Measurements from ENCODE around the gene MYL5.

MYL5 gene

DNA sequence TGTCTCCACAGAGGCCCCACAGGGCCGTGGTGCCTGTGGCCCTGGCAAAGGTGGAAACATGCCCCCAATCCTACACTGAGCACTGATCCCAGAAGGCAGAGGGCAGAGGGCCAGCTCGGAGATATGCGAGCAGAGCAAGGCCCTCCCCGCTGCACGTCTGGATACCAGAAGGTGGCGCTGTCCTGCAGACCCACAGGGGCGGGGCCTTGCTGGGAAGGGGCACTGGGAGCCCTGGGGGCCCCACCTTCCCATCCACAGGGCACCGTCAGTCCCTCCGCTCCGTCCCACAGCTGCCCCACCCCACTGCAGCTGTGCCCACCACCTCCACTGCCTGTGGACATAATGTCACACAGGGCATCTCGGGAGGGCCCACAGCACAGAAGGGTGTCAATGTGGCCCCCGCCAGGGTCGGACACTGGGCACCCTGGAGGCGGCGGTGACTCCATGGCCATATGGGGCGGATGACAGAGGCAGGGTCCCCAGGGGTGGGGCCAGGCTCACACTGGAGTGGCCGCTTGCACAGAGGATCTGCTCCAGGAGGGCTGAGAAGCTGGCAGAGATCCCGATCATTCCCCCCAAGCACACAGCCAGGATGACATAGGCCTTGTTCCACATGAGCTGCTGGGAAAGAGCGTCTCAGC, 9.8 kb downstream of the MYL5 start:
- no peak for DNase-seq (ENCODE audit: low read depth, low spot score)
- H3K36me3 ChIP-seq (ENCODE audit: insufficient read depth, low read length) = no peaks in the 10 kb centered on the region
- H3K4me3 ChIP-seq = no peak overlapping the region
- TF ChIP-seq FOXP2 (optimal IDR thresholded peaks at IDR 0.05; ENCODE audit: control extremely low read depth, extremely low read length, insufficient read depth) (no peak), POLR2AphosphoS5 (IDR thresholded peaks at IDR 0.05; ENCODE audit: borderline replicate concordance, low read depth, low read length) (no peak), EZH2 (IDR thresholded peaks at IDR 0.05) (no peak)
- no peak overlapping the region for H3K27ac ChIP-seq
- H3K9me3 ChIP-seq (ENCODE audit: low read depth, low read length) = no peaks in the 10 kb centered on the region
- H3K9ac ChIP-seq (ENCODE audit: insufficient read length) = no peak overlapping the region

DNA sequence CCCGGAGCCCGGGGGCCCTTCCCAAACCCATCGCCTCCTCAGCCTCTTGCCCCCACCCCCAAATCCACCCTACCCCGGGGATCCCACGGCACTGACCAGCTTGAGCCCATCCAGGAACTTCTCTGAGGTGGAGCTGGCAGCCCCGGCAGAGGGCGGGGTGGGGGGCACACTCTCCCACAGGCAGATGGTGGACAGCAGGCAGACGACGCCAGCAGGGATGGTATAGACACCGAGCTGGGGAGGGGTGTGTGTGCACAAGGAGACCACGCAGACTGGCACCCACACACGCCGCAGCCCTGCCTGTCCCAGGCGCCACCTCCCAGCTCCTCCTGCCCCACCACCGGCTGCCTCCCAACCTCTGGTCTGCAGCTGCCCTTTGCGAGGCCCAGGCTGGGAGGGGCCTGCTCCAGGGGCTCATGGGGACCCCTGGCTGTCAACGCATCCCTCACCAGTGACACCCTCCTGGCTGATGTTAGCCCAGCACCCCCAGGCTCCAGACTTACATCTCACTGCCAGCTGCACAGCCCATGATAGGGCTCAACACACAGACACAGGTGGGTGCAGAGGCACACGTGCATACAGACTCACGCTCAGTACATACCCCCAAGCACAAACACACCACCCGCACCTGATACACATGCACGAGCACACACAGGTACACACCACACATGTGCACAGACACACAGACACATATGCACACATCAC, 10.4 kb downstream of the MYL5 start:
- H3K9me3 ChIP-seq (ENCODE audit: low read depth, low read length) = no peaks in the 10 kb centered on the region
- H3K9ac ChIP-seq (ENCODE audit: insufficient read length) = no peak overlapping the region
- no peak overlapping the region for H3K27ac ChIP-seq
- H3K4me3 ChIP-seq = no peak overlapping the region
- no peak for DNase-seq (ENCODE audit: low read depth, low spot score)
- TF ChIP-seq EZH2 (IDR thresholded peaks at IDR 0.05) (no peak), POLR2AphosphoS5 (IDR thresholded peaks at IDR 0.05; ENCODE audit: borderline replicate concordance, low read depth, low read length) (no peak), FOXP2 (optimal IDR thresholded peaks at IDR 0.05; ENCODE audit: control extremely low read depth, extremely low read length, insufficient read depth) (no peak)
- no peaks in the 10 kb centered on the region for H3K36me3 ChIP-seq (ENCODE audit: insufficient read depth, low read length)

DNA sequence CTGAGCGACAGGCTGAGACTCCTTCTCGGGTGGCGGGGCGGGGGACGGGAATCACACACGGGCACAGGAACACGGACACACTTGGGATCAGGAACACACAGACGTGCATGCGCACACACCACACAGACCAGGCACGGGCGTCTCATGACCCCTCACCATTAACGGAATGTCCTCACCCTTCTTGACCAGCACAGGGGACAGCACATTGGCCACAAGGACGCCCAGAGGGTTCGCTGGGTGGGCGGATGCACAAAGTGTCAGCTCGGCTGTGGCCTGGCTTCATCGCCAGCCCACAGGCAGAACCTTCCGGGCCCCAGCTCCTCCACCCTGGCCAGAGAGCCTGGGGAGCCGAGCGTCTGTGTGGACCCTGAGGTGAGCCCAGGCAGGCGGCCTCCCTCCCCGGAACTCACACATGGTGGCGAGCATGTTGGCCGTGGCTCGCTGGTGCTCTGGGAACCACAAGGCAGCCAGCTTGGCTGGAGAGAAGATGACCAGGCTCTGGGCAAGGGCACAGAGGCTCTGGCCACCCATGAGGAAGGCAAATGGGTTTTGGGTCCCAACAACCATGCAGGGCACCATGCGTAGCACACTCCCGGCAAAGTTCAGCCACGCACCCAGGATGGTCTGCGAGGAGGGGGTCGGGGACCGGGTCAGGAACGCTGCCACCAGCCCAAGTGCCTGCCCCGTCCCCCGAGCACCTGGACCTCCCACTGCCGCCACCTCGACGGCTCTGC, 11.5 kb downstream of the MYL5 start:
- H3K36me3 ChIP-seq (ENCODE audit: insufficient read depth, low read length) = no peaks in the 10 kb centered on the region
- no peak overlapping the region for H3K27ac ChIP-seq
- no peak overlapping the region for H3K9ac ChIP-seq (ENCODE audit: insufficient read length)
- TF ChIP-seq EZH2 (IDR thresholded peaks at IDR 0.05) = no peak
- TF ChIP-seq POLR2AphosphoS5 (IDR thresholded peaks at IDR 0.05; ENCODE audit: borderline replicate concordance, low read depth, low read length) = no peak
- no peaks in the 10 kb centered on the region for H3K9me3 ChIP-seq (ENCODE audit: low read depth, low read length)
- no peak for DNase-seq (ENCODE audit: low read depth, low spot score)
- no peak overlapping the region for H3K4me3 ChIP-seq

DNA sequence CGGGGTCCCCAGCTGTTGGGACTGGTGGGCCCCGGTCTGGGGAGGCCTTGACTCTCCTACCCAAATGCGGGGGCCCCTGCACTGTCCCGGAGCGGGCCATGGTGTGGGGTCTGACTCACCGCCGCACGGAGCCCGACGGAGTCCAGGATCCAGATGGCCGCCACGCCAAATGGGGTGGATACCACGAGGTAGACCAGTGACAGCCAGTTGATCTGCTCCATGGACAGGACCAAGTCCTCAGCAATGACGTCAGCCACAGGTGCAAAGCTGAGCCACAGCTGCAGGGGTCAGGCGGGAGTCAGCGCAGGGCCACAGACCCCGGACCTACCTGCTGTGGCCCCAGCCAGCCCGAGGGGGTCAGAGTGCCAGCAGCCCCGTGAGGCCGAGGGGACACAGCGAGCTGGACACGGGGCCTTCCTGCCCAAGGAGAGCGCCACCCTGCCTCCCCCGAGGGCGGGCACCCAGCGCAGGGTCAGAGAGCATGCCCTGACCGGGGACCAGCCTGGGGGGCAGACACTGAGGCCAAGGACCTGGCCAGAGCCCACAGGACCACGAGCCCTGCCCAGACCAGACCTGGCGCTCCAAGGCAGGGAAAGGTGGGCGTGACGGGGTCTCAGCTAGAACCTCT, 12.2 kb downstream of the MYL5 start:
- TF ChIP-seq POLR2AphosphoS5 (IDR thresholded peaks at IDR 0.05; ENCODE audit: borderline replicate concordance, low read depth, low read length) = no peak
- TF ChIP-seq FOXP2 (optimal IDR thresholded peaks at IDR 0.05; ENCODE audit: control extremely low read depth, extremely low read length, insufficient read depth) = no peak
- TF ChIP-seq EZH2 (IDR thresholded peaks at IDR 0.05) = no peak
- no peaks in the 10 kb centered on the region for H3K36me3 ChIP-seq (ENCODE audit: insufficient read depth, low read length)
- no peak for DNase-seq (ENCODE audit: low read depth, low spot score)
- no peak overlapping the region for H3K4me3 ChIP-seq
- no peak overlapping the region for H3K9ac ChIP-seq (ENCODE audit: insufficient read length)
- H3K9me3 ChIP-seq (ENCODE audit: low read depth, low read length) = no peaks in the 10 kb centered on the region
- H3K27ac ChIP-seq = no peak overlapping the region

DNA sequence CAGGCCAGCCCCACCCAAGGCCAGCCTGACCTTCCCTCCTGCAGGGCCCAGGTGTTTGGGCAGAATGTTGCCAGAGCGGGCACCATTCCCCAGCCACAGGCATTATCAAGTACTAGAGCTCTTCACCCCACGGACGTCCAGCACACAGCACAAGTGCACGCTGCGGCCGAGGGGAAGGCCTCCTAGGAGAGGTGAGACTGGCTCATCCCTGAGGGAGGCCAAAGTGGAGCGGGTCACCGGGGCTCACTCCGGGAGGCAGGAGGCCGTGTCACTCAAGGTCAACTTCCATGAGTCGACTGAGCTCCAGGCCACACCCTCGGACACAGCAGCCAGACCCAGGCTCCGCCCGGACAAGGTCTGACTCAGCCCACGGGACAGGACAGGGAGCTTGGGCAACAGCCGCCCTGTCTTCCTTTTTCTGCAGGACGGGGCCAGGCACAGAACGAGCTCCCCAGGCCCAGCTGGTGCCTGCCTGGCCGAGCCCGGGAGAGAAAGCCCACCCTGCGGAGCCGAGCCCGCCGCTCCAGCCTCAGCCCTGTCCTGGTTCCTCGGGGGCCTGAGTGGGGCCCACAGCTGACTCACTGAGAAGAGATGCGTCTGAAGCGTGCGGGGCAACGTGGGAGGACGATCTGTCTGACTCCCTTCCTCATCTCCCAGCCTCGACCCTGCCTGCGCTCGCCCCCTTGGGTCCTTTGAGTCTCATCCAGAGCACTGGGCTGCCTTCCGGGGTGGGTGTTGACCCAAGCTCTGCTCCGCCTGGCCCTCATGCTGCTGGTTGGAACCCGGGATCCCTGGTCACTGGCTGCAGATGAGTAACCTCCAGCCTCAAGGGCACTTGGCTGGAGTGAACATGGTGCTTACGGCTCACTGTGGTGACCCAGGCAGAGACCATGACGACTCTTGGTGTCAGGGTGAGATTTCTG, 13.0 kb downstream of the MYL5 start:
- no peaks in the 10 kb centered on the region for H3K36me3 ChIP-seq (ENCODE audit: insufficient read depth, low read length)
- H3K4me3 ChIP-seq = no peak overlapping the region
- no peak for TF ChIP-seq POLR2AphosphoS5 (IDR thresholded peaks at IDR 0.05; ENCODE audit: borderline replicate concordance, low read depth, low read length)
- no peaks in the 10 kb centered on the region for H3K9me3 ChIP-seq (ENCODE audit: low read depth, low read length)
- DNase-seq (ENCODE audit: low read depth, low spot score) = no peak
- no peak overlapping the region for H3K9ac ChIP-seq (ENCODE audit: insufficient read length)
- H3K27ac ChIP-seq = no peak overlapping the region

DNA sequence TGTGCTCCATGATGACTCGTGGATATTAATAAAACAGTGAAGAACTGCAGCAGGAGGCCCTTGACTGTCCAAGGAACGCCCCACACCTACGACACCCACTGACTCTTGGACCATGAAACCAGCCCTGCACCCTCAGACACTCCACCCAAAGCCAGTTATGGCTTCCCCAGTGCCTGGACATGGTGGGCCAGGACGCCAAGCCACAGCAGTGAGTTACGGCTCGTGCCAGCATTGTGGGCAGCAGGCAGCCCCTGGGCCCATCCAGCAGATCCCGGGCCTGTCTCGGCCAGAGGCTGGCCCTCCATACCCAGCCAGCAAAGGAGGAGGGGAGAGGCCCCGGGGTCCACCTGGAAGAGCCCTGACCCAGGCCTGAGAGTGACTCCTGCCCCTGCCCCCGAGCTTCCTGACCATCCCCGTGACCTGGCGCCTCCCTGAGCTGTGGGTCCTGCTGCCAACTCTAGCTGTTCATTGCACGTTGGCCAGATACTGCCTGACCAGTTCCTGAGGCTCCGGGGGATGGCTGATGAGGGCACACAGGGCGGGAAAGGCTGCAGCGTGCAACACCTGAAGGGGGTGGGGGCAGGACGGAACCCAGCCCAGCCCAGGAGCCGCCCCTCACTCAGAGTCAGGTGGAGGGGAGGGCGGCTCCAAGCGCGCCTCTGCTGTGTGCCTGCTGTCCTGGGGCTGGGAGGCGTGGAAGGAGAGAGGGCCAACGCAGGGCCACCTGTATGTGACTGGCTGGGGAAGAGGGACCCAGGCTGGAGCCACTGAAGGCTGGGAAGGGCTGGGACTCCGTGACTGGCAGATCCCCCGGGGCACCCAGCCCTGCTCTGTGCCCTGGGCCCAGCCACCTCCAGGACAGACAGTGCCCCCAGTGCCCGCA, 13.9 kb downstream of the MYL5 start:
- Histone ChIP-seq H3K36me3 (ENCODE audit: insufficient read depth, low read length) (no peaks in the 10 kb centered on the region), H3K9ac (ENCODE audit: insufficient read length) (no peak overlapping the region), H3K4me3 (no peak overlapping the region), H3K9me3 (ENCODE audit: low read depth, low read length) (no peaks in the 10 kb centered on the region), H3K27ac (no peak overlapping the region)
- no peak for DNase-seq (ENCODE audit: low read depth, low spot score)
- TF ChIP-seq POLR2AphosphoS5 (IDR thresholded peaks at IDR 0.05; ENCODE audit: borderline replicate concordance, low read depth, low read length) (no peak), EZH2 (IDR thresholded peaks at IDR 0.05) (no peak), FOXP2 (optimal IDR thresholded peaks at IDR 0.05; ENCODE audit: control extremely low read depth, extremely low read length, insufficient read depth) (no peak)

Data from SK-N-MC (cell line).